Measurements from ENCODE around the gene XPNPEP2.

DNA sequence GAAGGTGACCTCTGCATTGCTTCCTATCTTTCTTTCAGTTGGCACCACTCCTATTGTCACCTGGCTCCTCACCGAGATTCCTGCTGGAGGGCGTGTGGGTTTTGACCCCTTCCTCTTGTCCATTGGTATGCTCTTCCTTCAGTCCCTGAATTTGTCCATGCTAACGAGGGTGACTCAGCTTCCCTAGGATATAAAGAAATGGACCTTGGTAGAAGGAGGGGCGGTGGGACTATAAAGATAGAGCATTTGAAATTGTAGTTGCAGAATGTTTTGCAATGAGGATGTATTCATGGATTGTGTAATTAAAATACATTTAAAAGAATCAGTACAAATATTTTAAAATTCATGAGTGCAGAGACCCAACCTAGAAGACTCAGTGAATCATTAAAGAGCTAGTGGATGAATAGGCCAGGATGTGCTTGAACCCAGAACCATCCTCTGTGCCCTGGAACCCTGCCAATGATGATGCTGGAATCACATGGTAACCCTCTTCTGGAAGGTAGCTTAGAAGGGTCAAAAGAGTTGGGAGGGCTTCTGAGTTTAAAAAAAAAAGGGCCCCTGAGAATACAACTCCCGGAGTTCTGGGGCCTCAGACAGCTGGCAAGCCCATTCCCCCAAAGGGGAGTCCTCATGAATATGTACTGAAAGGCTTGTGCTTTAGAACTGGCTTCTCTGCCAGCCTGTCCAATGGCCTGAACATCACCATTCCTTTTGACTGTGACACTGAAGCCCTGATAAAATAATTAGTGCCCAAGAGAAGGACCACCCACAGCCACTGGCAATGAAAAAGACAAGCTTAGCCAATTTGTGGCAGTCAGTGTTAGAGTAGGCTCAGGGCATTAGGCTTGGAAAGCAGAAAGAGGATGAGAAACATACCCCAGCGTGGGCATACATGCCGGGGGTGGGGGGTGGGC lies 8.0 kb downstream of the XPNPEP2 start:
- TF ChIP-seq, protein P1, sequence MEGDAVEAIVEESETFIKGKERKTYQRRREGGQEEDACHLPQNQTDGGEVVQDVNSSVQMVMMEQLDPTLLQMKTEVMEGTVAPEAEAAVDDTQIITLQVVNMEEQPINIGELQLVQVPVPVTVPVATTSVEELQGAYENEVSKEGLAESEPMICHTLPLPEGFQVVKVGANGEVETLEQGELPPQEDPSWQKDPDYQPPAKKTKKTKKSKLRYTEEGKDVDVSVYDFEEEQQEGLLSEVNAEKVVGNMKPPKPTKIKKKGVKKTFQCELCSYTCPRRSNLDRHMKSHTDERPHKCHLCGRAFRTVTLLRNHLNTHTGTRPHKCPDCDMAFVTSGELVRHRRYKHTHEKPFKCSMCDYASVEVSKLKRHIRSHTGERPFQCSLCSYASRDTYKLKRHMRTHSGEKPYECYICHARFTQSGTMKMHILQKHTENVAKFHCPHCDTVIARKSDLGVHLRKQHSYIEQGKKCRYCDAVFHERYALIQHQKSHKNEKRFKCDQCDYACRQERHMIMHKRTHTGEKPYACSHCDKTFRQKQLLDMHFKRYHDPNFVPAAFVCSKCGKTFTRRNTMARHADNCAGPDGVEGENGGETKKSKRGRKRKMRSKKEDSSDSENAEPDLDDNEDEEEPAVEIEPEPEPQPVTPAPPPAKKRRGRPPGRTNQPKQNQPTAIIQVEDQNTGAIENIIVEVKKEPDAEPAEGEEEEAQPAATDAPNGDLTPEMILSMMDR (IDR thresholded peaks at IDR 0.05): no peak
- no peak for TF ChIP-seq POLR2A (IDR thresholded peaks at IDR 0.05)

Data from uterus (tissue), 2 donors.